NCI-H526 treated with DMSO at 0.1 percent for 48 hours (cell line): ENCODE results near the gene C2CD5.

Experiments used
- DNase-seq: peaks from one replicate; lab custom pipeline; 2025; lab: John Stamatoyannopoulos, UW

Gene C2CD5

DNA sequence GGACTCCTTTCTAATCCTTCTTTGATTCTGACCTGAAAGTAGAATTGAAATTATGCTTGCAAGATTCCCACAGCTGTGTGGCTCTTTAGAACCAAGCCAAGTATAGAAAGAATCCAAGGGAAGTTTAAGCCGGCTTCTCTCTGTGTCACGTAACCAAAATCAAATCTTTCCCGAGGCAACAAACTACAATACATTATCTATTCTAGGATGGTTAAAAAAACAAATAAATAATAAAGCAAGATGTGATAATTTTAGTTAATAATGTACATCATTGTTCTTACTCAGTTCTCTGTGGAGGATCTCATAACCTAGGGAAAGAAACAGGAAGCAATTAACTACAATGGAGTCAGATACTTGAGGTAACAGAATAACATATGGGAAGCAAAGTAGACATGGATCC is 131.8 kb downstream of the C2CD5 start:
- DNase-seq, result no peak

DNA sequence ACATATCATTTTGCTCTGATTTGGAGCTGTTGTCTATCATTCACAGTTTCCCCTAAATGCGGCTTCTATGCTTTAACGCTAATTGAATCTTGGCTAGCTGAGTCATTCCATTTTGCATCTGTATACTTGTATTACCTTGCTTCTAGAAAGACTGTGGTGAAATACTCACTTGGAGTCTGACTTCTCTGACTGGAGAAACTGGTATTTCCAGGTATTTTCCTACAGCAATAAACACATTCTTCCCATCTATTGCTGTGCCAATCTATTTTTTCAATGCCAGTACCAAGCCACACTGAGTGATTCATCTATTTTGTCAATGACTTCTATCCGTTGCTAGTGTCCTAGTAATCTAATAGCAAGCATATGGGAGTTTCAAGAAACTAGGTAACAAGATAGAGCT is 133.9 kb downstream of the C2CD5 start:
- DNase-seq, result no peak

DNA sequence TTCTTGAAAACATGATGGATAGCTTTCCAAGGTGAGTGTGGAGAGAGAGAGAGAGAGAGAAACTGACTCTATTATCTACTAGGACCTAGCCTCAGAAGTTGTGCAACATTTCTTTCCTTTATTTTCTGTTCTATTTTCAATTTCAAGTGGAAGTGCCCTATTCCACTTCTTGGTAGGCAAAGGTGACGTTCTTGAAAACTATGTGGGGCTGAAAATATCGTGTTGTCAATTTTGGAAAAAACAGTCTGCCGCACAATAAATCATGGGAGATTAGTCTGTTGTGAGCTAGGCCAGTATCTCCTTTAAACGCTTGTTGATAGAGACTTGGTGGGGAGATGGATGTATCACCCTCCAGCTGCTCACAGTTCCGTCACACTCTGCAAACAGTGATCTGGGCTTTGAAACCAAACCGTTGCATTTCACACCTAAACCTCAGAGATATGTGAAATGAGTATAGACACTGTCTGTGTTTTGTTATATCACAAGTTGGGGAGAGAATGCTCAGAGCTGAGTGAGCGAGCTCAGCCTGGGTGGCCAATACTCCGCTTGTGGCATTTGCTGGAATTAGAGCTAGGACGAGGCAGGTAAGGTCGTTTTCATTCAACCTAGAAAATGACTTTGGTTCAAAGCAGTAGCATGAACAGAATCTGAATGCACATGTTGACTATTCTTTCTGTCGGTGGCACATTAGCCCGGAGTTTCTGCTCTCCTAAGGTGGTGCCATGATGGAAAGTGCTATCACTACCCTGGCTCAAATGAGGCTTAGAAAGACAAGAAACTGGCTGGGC is 134.8 kb downstream of the C2CD5 start:
- no peak for DNase-seq

DNA sequence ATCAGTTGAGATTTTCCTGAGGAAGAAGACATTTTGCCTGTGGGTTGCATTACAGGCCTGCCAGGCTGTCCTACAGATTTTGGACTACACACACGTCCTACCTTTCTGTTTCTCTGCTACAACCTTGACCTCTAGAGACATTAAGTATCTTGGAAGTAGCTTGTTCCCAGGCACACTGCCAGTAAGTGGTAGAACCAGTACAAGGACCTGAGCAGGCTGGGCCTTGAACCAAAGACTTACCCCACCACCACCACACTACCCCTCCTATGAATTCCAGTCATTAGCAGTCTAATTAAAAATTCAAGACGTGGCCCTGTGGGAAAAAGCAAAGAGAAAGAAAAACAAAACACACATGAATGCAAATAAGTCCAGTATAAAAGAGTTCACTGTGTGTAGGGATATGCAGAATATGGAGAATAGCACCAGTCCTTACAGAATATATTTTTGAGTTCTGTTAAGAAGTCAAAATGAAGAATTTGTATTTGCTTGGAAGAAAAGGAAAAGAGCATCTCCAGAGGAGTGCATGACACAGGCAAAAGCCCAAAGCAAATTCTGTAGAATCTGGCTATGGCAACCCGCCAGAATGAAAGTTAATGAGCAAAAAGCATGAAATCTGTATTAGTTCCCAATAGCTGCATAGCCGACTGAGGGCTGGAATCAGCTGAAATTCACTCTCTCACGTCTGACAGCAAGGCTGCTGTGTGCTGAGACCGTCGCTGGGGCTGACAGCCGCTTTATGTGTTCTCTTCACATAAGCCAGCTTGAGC is 135.5 kb downstream of the C2CD5 start:
- no peak for DNase-seq

DNA sequence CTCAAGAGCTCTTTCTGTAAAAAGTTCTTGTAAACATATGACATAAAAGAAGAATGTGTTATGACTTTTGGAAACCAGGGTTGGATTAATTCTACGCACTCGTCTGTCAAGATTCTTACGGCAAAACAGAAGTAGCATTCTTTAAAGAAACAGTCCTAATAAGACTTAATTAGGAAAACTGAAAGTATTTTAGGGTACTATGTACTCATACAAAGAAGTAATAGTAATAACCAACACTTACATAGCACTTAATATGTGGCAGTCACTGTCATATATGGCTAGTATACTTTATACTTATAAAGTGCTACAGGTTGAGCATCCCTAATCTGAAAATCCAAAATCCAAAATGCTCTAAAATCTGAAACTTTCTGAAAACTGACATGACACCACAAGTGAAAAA is 136.9 kb downstream of the C2CD5 start:
- DNase-seq, result no peak

DNA sequence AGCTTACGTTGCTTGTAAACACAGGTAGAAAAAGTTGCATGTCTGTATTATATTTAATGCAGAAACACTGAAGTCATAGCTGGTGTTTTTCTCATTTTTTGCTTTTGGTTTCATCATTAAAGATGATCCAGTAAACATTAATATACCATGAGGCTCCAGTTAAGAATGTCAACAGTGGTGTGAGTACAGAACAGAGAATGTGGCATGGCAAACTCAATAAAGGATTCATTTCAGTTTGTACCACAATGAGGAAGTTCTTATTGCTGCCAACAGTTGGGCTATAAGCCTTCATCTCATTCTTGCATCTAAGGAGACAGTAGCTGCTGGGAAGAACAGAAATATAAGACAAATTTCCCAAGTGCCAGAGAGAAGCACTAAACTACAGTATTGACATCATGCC is 137.7 kb downstream of the C2CD5 start:
- DNase-seq, result no peak

DNA sequence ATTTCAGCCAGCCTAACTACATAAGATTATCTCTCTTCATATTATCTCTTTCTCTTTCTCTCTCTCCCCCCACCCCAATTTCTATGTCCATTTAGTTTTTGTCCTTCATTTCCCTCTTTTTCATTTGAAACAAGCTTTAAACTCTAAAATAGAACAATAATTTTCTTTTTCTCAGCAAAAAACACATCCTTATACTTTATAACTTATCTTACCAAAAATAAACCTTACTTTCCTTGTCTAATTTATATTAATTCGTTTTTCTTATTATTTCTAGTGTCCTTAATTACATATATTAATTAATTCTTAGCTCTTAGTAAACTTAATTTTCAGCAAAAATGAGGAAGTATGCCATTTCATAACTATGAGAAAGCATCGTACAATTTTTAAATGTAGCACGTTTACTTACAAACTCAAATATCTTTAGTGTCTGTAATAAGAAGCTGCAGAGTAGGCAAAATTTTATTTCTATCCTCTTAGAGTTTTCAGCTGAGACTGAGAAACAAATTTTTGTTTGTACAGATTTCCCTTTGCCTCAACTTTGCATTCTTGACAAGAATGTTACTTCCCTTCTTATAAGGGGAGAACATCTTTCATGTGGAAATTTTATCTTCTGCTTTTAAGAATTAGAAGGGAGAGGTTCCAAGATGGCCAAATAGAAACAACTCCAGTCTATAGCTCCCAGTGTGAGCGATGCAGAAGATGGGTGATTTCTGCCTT is 144.7 kb downstream of the C2CD5 start:
- no peak for DNase-seq
